HEK293 (cell line): ENCODE results near the gene RSPO4.

Experiments used
- CTCF ChIA-PET: fragments of 350-600 bp; formaldehyde crosslinking; extraction: SDS; loops from one replicate; lab custom pipeline; 2021; ENCODE audit warnings: antibody characterized with exemption; lab: Yijun Ruan, JAX
- POLR2A ChIA-PET: fragments of 300-600 bp; formaldehyde crosslinking; extraction: SDS; loops from one replicate; lab custom pipeline; 2020; ENCODE audit warnings: antibody characterized with exemption, inconsistent platforms; lab: Yijun Ruan, JAX
- H3K27ac ChIP-seq: fragments of 200-500 bp; sonication (Bioruptor generic); 2 replicates; pipeline ENCODE4 v1.5.1; 2014; ENCODE audit warnings: low read depth, low read length, control low read depth, inconsistent platforms; ENCODE audit errors: extremely low read depth
- H3K36me3 ChIP-seq, 2 experiments: fragments of 200-500 bp in 1 of 2; sonication (Bioruptor generic) in 1 of 2; 1 replicate in 1 of 2; 2 replicates in 1 of 2; pipeline ENCODE4 v1.5.1; 2014 to 2017; ENCODE audit warnings: inconsistent platforms in 2 of 2, low read length in 2 of 2; ENCODE audit not compliant: control insufficient read depth in 2 of 2, insufficient read depth in 1 of 2
- H3K4me1 ChIP-seq: fragments of 200-500 bp; sonication (Bioruptor generic); 2 replicates; pipeline ENCODE4 v1.5.1; 2014; ENCODE audit warnings: mild to moderate bottlenecking, low read length, inconsistent platforms; ENCODE audit not compliant: control insufficient read depth, insufficient read depth
- H3K4me3 ChIP-seq: 2 replicates; pipeline ENCODE4 v1.5.1; 2011; ENCODE audit warnings: low read depth, mild to moderate bottlenecking, control low read depth, low read length, moderate library complexity
- H3K9me3 ChIP-seq: fragments of 200-500 bp; sonication (Bioruptor generic); 2 replicates; pipeline ENCODE4 v1.5.1; 2014; ENCODE audit warnings: low read depth, low read length, inconsistent platforms; ENCODE audit not compliant: control insufficient read depth, insufficient read depth
- FEZF1 ChIP-seq: fragments of 450-650 bp; formaldehyde crosslinking; IDR thresholded peaks from 2 replicates; pipeline ENCODE4 v1.5.1; 2016; ENCODE audit warnings: missing biosample characterization, missing genetic modification characterization
- GLIS1 ChIP-seq: fragments of 450-650 bp; formaldehyde crosslinking; IDR thresholded peaks from 2 replicates; pipeline ENCODE4 v1.5.1; 2016; ENCODE audit warnings: missing biosample characterization, missing genetic modification characterization
- REPIN1 ChIP-seq: fragments of 450-650 bp; formaldehyde crosslinking; IDR thresholded peaks from 2 replicates; pipeline ENCODE4 v1.5.1; 2017; ENCODE audit warnings: missing biosample characterization, missing genetic modification characterization, low read depth
- SCRT1 ChIP-seq: fragments of 450-650 bp; formaldehyde crosslinking; IDR thresholded peaks from 2 replicates; pipeline ENCODE4 v1.5.1; 2016; ENCODE audit warnings: missing biosample characterization, missing genetic modification characterization, borderline replicate concordance
- SP2 ChIP-seq: fragments of 450-650 bp; formaldehyde crosslinking; IDR thresholded peaks from 2 replicates; pipeline ENCODE4 v1.5.1; 2016; ENCODE audit warnings: missing biosample characterization, missing genetic modification characterization
- SP7 ChIP-seq: fragments of 450-650 bp; formaldehyde crosslinking; IDR thresholded peaks from 2 replicates; pipeline ENCODE4 v1.5.1; 2016; ENCODE audit warnings: missing biosample characterization, missing genetic modification characterization
- ZBTB17 ChIP-seq: fragments of 450-650 bp; formaldehyde crosslinking; IDR thresholded peaks from 2 replicates; pipeline ENCODE4 v1.5.1; 2016; ENCODE audit warnings: missing biosample characterization, missing genetic modification characterization
- ZFP69B ChIP-seq: fragments of 450-650 bp; formaldehyde crosslinking; IDR thresholded peaks from 2 replicates; pipeline ENCODE4 v1.5.1; 2016; ENCODE audit warnings: missing biosample characterization, missing genetic modification characterization
- ZNF10 ChIP-seq: fragments of 450-650 bp; formaldehyde crosslinking; IDR thresholded peaks from 2 replicates; pipeline ENCODE4 v1.5.1; 2017; ENCODE audit warnings: missing biosample characterization, missing genetic modification characterization
- ZNF132 ChIP-seq: fragments of 450-650 bp; formaldehyde crosslinking; IDR thresholded peaks from 2 replicates; pipeline ENCODE4 v1.5.1; 2017; ENCODE audit warnings: missing biosample characterization, missing genetic modification characterization, borderline replicate concordance
- ZNF157 ChIP-seq: fragments of 450-650 bp; formaldehyde crosslinking; IDR thresholded peaks from 2 replicates; pipeline ENCODE4 v1.5.1; 2016; ENCODE audit warnings: missing biosample characterization, missing genetic modification characterization
- ZNF175 ChIP-seq: fragments of 450-650 bp; formaldehyde crosslinking; IDR thresholded peaks from 2 replicates; pipeline ENCODE4 v1.5.1; 2016; ENCODE audit warnings: missing biosample characterization, missing genetic modification characterization
- ZNF211 ChIP-seq: fragments of 450-650 bp; formaldehyde crosslinking; IDR thresholded peaks from 2 replicates; pipeline ENCODE4 v1.5.1; 2016; ENCODE audit warnings: low read depth, missing biosample characterization, missing genetic modification characterization
- ZNF248 ChIP-seq: fragments of 450-650 bp; formaldehyde crosslinking; IDR thresholded peaks from 2 replicates; pipeline ENCODE4 v1.5.1; 2017; ENCODE audit warnings: missing biosample characterization, missing genetic modification characterization
- ZNF280D ChIP-seq: fragments of 450-650 bp; formaldehyde crosslinking; IDR thresholded peaks from 2 replicates; pipeline ENCODE4 v1.5.1; 2016; ENCODE audit warnings: missing biosample characterization, missing genetic modification characterization
- ZNF366 ChIP-seq: fragments of 450-650 bp; formaldehyde crosslinking; conservative IDR thresholded peaks from 2 replicates; pipeline ENCODE4 v1.5.1; 2016; ENCODE audit warnings: missing biosample characterization, missing genetic modification characterization
- ZNF473 ChIP-seq: fragments of 450-650 bp; formaldehyde crosslinking; IDR thresholded peaks from 2 replicates; pipeline ENCODE4 v1.5.1; 2017; ENCODE audit warnings: missing biosample characterization, missing genetic modification characterization
- ZNF548 ChIP-seq: fragments of 450-650 bp; formaldehyde crosslinking; IDR thresholded peaks from 2 replicates; pipeline ENCODE4 v1.5.1; 2016; ENCODE audit warnings: missing biosample characterization, missing genetic modification characterization
- ZNF555 ChIP-seq: fragments of 450-650 bp; formaldehyde crosslinking; conservative IDR thresholded peaks from 2 replicates; pipeline ENCODE4 v1.5.1; 2017; ENCODE audit warnings: missing biosample characterization, mild to moderate bottlenecking, missing genetic modification characterization, inconsistent platforms
- ZNF585B ChIP-seq: fragments of 450-650 bp; formaldehyde crosslinking; IDR thresholded peaks from 2 replicates; pipeline ENCODE4 v1.5.1; 2016; ENCODE audit warnings: missing biosample characterization, missing genetic modification characterization
- ZNF596 ChIP-seq: fragments of 450-650 bp; IDR thresholded peaks from 2 replicates; pipeline ENCODE4 v1.5.0; 2018; ENCODE audit warnings: missing biosample characterization, mild to moderate bottlenecking, missing genetic modification characterization, moderate library complexity
- ZNF600 ChIP-seq: fragments of 450-650 bp; formaldehyde crosslinking; IDR thresholded peaks from 2 replicates; pipeline ENCODE4 v1.5.1; 2016; ENCODE audit warnings: missing biosample characterization, missing genetic modification characterization
- ZNF660 ChIP-seq: fragments of 450-650 bp; IDR thresholded peaks from 2 replicates; pipeline ENCODE4 v1.5.1; 2018; ENCODE audit warnings: missing biosample characterization, mild to moderate bottlenecking, missing genetic modification characterization
- TF ChIP-seq, protein P1 (sequence below): fragments of 450-650 bp; formaldehyde crosslinking; IDR thresholded peaks from 2 replicates; pipeline ENCODE4 v1.5.1; 2017; ENCODE audit warnings: missing biosample characterization, missing genetic modification characterization
- TF ChIP-seq, protein P2 (sequence below): fragments of 450-650 bp; formaldehyde crosslinking; IDR thresholded peaks from 2 replicates; pipeline ENCODE4 v1.5.1; 2016; ENCODE audit warnings: missing biosample characterization, missing genetic modification characterization

Gene RSPO4

GRCh38 chr20:991850-992249 is 10.3 kb downstream of the RSPO4 start:
- Histone ChIP-seq H3K27ac (no peak overlapping the region), H3K36me3 (no peaks in the 10 kb centered on the region), H3K4me1 (no peaks in the 10 kb centered on the region), H3K9me3 (no peaks in the 10 kb centered on the region), H3K4me3 (no peak overlapping the region)
- CTCF ChIA-PET, result no interaction called here
- POLR2A ChIA-PET, result no interaction called here
- TF ChIP-seq SP2 (tag by site-specific recombination), result no peak
- TF ChIP-seq SP7 (tag by site-specific recombination), result no peak
- TF ChIP-seq, protein P1, sequence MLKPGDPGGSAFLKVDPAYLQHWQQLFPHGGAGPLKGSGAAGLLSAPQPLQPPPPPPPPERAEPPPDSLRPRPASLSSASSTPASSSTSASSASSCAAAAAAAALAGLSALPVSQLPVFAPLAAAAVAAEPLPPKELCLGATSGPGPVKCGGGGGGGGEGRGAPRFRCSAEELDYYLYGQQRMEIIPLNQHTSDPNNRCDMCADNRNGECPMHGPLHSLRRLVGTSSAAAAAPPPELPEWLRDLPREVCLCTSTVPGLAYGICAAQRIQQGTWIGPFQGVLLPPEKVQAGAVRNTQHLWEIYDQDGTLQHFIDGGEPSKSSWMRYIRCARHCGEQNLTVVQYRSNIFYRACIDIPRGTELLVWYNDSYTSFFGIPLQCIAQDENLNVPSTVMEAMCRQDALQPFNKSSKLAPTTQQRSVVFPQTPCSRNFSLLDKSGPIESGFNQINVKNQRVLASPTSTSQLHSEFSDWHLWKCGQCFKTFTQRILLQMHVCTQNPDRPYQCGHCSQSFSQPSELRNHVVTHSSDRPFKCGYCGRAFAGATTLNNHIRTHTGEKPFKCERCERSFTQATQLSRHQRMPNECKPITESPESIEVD (tag by site-specific recombination), result no peak
- TF ChIP-seq ZNF600, result no peak
- no peak for TF ChIP-seq REPIN1 (tag by site-specific recombination)
- no peak for TF ChIP-seq SCRT1 (tag by site-specific recombination)
- TF ChIP-seq ZNF175 (tag by site-specific recombination), result no peak
- no peak for TF ChIP-seq ZNF473
- TF ChIP-seq FEZF1, result no peak
- TF ChIP-seq, protein P2, sequence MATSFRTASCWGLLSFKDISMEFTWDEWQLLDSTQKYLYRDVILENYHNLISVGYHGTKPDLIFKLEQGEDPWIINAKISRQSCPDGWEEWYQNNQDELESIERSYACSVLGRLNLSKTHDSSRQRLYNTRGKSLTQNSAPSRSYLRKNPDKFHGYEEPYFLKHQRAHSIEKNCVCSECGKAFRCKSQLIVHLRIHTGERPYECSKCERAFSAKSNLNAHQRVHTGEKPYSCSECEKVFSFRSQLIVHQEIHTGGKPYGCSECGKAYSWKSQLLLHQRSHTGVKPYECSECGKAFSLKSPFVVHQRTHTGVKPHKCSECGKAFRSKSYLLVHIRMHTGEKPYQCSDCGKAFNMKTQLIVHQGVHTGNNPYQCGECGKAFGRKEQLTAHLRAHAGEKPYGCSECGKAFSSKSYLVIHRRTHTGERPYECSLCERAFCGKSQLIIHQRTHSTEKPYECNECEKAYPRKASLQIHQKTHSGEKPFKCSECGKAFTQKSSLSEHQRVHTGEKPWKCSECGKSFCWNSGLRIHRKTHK (tag by site-specific recombination), result no peak
- TF ChIP-seq ZFP69B (tag by site-specific recombination), result no peak
- no peak for TF ChIP-seq ZNF132
- TF ChIP-seq ZNF596 (tag by site-specific recombination), result no peak
- TF ChIP-seq ZNF211 (tag by site-specific recombination), result no peak
- TF ChIP-seq ZNF157, result no peak
- TF ChIP-seq ZNF660 (tag by site-specific recombination), result no peak
- TF ChIP-seq ZNF555, result no peak
- TF ChIP-seq ZNF280D (tag by site-specific recombination), result no peak
- no peak for TF ChIP-seq ZNF548 (tag by site-specific recombination)
- TF ChIP-seq ZNF10 (tag by site-specific recombination), result no peak

DNA sequence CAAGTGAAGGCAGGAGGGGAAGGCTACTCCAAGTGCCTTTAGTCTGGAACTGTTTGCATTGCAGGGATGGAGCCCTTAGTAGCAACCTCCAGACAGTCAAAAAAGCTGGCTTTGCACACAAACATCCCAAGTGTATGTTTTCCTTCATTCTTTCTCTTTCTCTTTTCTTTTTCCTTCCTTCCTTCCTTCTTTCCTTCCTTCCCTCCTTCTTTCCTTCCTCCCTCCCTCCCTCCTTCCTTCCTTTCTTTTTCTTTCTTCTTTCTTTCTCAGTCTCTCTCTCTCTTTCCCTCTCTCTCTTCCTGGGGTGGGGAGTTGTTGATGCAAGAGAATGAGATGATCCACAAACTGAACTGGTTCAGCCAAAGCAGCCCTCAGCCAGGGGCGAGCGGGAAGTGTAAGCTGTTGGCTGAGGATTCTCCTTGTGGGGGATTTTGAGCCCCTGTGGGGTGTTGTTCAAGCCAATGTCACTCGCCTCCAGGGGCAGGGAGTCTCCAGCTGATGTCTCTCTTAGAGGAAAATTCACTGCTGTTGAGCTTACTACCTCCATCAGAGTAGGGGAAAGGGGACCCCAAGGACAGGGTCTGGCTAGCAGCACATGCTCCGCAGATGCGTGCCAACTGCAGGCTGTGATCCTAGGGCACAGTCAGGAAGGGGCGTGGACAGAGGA is 11.7 kb downstream of the RSPO4 start:
- Histone ChIP-seq H3K4me1 (no peaks in the 10 kb centered on the region), H3K36me3 (no peaks in the 10 kb centered on the region), H3K9me3 (no peaks in the 10 kb centered on the region), H3K4me3 (no peak overlapping the region), H3K27ac (no peak overlapping the region)
- TF ChIP-seq ZNF248 (tag by site-specific recombination), result no peak
- peak; percentile 95 for TF ChIP-seq ZNF366 (tag by site-specific recombination)
- no peak for TF ChIP-seq ZNF585B (tag by site-specific recombination)
- TF ChIP-seq GLIS1 (tag by site-specific recombination), result peak; percentile 70
- peak; percentile 60; the same call in 1 of the 2 replicates for TF ChIP-seq ZBTB17
- POLR2A ChIA-PET, result no interaction called here
- CTCF ChIA-PET, result no interaction called here
